Fibroblast of pulmonary artery (primary cell): ENCODE results near the gene HSD17B10.
"Not testable (repeated sequence)": the region's sequence is repeated elsewhere in the genome, so short reads cannot be mapped to it uniquely, and the experiment has no call there.

ENCODE experiments used
- DNase-seq: peaks from one replicate; pipeline ENCODE4 v3.0.0-alpha.2; 2010; ENCODE audit warnings: low read depth
- H3K4me3 ChIP-seq: replicated peaks from 2 replicates; pipeline ENCODE4 v1.5.1; 2011; ENCODE audit warnings: low read depth, mild to moderate bottlenecking, control low read depth, low read length, moderate library complexity
- TF ChIP-seq, protein P1 (sequence below): IDR thresholded peaks from 2 replicates; pipeline ENCODE4 v1.5.1; 2011; ENCODE audit warnings: mild to moderate bottlenecking, control low read depth, low read length, inconsistent platforms; ENCODE audit errors: missing control alignments

The HSD17B10 gene

DNA sequence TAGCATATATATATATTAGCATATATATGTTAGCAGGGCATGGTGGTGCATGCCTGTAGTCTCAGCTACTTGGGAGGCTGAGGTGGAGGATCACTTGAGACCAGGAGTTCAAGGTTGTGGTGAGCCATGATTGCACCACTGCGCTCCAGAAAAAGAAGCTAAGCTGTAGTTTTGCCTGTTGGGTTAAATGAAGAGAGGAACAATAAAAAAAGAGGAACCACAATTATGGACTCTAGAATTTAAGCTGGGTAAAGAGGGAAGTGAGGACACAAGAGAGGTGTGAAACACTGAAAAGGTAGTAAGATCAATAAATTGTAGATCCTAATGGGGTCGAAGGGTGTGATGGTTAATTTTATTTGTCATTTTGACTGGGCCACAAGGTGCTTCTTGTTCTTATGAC lies 40.5 kb upstream of the HSD17B10 start:
- no peak overlapping the region for H3K4me3 ChIP-seq
- TF ChIP-seq, protein P1, sequence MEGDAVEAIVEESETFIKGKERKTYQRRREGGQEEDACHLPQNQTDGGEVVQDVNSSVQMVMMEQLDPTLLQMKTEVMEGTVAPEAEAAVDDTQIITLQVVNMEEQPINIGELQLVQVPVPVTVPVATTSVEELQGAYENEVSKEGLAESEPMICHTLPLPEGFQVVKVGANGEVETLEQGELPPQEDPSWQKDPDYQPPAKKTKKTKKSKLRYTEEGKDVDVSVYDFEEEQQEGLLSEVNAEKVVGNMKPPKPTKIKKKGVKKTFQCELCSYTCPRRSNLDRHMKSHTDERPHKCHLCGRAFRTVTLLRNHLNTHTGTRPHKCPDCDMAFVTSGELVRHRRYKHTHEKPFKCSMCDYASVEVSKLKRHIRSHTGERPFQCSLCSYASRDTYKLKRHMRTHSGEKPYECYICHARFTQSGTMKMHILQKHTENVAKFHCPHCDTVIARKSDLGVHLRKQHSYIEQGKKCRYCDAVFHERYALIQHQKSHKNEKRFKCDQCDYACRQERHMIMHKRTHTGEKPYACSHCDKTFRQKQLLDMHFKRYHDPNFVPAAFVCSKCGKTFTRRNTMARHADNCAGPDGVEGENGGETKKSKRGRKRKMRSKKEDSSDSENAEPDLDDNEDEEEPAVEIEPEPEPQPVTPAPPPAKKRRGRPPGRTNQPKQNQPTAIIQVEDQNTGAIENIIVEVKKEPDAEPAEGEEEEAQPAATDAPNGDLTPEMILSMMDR: no peak
- no peak for DNase-seq

DNA sequence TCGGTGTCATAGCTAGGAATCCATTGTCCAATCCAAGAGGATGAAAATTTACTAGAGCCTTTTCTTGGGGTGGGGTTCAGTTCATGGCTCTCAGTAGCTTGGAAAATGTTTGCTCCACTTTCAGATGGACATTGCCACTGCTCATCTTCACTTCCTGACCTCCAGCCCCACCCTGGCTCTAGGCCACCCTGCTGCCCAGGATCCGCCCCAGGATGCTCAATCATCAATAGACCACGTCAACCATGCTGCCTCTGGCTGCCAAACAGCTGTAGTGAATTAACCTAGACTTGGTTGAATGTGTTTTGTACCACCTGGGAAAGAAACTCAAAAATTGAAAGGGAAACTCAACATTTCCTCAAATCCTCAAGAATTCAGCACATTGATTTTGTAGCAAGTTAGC lies 37.2 kb upstream of the HSD17B10 start:
- TF ChIP-seq, protein P1: no peak
- DNase-seq: no peak
- H3K4me3 ChIP-seq: no peak overlapping the region

DNA sequence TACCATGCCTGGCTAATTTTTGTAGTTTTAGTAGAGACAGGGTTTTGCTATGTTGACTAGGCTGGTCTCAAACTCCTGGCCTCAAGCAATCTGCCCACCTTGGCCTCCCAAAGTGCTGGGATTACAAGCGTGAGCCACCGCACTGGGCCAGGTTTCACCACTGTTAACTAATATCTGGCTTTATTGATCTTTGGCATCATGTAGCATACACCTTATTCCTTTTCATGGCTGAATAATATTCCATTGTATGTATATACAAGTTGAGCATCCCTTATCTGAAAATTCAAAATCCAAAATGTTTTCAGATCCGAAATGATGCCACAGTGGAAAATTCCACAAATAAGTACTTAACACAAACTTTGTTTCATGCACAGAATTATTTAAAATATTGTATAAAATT lies 34.5 kb upstream of the HSD17B10 start:
- not testable (repeated sequence) for DNase-seq

DNA sequence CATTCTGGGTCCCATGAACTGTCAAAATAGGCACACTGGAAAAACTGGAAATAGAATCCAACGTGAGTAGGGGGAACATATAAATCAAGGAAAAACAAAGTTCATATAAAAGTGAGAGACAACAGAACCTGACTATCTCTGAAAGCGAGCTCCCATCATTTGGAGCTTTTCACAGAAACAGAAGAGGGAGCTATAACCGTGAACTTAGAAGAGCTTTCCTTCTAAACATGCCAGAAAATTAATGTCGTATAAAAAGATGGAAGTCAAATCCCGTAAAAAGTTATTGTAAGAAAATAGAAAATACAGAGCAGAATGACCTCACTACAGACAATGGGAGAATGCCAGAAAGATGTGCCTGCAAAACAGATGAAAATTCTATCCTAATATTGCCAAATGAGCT lies 23.9 kb upstream of the HSD17B10 start:
- peak; percentile 21 for DNase-seq
- TF ChIP-seq, protein P1: peak; percentile 27

More for the DNA sequence above, 34.5 kb upstream of the HSD17B10 start:
- not testable (repeated sequence) for H3K4me3 ChIP-seq

DNA sequence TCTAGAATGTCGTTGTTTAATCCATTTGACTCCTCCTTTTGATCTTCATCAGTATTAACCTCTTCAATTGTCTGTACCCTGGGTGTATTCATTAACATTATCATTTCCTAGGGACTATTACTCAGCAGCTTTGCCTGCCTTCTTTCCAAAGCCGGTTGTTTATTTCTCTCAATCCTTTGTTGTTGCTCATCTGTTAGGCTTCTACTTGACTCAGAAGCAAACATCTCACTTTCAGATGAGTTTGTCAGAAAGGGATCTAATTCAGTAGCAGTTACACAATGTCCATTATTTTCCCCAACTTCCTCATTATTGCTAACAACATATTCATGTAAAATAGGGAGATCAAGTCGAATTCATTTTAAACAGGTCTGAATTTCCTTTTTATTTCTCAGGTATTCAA lies 22.1 kb upstream of the HSD17B10 start:
- TF ChIP-seq, protein P1: no peak
- no peak for DNase-seq
- no peak overlapping the region for H3K4me3 ChIP-seq

More for the DNA sequence above, 23.9 kb upstream of the HSD17B10 start:
- H3K4me3 ChIP-seq: no peak overlapping the region

DNA sequence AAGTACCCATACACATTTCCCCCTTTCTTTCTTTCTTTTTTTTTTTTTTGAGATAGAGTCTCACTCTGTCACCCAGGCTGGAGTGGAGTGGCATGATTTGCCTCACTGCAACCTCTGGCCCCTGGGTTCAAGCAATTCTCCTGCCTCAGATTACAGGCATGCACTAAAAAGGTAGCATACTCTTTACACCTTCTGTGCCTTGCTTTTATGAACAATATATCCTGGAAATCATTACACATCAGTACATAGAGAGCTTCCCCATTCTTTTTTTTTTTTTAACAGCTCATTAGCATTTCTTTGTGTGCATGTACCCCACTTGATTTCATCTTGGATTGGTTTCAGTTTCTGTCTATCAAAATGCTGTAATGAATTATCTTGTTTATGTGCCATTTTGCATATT lies 18.6 kb upstream of the HSD17B10 start:
- DNase-seq: no peak
- TF ChIP-seq, protein P1: no peak
- H3K4me3 ChIP-seq: no peak overlapping the region

DNA sequence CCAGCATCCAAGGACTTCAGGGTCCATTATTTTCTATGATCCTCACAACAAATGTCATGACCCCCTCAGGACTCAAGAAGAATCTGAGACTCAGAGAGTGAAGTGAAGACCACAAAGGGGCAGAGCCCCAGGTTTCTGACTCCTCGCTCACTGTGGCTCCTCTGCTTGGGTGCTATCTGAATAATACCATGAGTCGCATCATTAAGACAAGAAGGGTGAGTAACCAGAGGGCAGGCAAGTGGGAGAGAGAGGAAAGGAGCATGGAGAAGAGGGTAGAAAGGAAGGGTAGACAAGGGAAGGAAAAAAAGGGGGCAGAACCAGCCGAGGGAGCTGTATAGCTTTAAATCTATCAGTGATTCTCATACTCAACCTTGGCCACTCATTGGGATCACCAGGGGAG lies 15.5 kb upstream of the HSD17B10 start:
- no peak for DNase-seq
- TF ChIP-seq, protein P1: no peak
- H3K4me3 ChIP-seq: no peak overlapping the region
